Measurements from ENCODE around the gene NDUFV2.

DNA sequence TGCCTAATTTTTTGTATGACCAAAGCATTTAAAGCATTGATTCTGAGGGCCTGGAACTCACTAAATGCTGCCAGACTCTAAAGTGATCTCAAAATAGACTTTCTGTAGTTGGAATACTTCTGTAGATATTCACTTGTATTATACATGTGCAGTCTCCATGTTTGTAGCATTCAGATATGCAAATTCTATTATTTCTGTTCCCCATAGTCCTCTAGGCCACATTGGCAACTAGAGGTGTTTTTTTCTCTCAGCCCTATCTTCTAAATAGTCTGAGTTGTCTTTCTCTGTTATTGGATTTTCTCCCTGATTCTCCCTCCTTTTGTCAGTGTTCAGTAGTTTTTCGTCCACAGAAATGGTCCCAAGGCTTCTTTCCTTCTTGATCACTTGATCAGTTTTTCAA lies 72.6 kb downstream of the NDUFV2 start:
- TF ChIP-seq, protein P1, sequence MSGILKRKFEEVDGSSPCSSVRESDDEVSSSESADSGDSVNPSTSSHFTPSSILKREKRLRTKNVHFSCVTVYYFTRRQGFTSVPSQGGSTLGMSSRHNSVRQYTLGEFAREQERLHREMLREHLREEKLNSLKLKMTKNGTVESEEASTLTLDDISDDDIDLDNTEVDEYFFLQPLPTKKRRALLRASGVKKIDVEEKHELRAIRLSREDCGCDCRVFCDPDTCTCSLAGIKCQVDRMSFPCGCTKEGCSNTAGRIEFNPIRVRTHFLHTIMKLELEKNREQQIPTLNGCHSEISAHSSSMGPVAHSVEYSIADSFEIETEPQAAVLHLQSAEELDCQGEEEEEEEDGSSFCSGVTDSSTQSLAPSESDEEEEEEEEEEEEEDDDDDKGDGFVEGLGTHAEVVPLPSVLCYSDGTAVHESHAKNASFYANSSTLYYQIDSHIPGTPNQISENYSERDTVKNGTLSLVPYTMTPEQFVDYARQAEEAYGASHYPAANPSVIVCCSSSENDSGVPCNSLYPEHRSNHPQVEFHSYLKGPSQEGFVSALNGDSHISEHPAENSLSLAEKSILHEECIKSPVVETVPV (CRISPR knock-in tag; IDR thresholded peaks at IDR 0.05), result no peak
- TF ChIP-seq, protein P2, sequence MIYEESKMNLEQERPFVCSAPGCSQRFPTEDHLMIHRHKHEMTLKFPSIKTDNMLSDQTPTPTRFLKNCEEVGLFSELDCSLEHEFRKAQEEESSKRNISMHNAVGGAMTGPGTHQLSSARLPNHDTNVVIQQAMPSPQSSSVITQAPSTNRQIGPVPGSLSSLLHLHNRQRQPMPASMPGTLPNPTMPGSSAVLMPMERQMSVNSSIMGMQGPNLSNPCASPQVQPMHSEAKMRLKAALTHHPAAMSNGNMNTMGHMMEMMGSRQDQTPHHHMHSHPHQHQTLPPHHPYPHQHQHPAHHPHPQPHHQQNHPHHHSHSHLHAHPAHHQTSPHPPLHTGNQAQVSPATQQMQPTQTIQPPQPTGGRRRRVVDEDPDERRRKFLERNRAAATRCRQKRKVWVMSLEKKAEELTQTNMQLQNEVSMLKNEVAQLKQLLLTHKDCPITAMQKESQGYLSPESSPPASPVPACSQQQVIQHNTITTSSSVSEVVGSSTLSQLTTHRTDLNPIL (CRISPR knock-in tag; IDR thresholded peaks at IDR 0.05; ENCODE audit: low read depth), result no peak
- TF ChIP-seq ZNF8 (CRISPR knock-in tag; IDR thresholded peaks at IDR 0.05) (no peak), ARNTL (CRISPR knock-in tag; IDR thresholded peaks at IDR 0.05; ENCODE audit: borderline replicate concordance, low read depth) (no peak)
